ENCODE measurements around the gene ARHGAP25.

ARHGAP25 gene

GRCh38 chr2:68717305-68717661 is 17.3 kb upstream of the ARHGAP25 start:
- DNase-seq (ENCODE audit: low read depth), result no peak

GRCh38 chr2:68719912-68720311 is 14.7 kb upstream of the ARHGAP25 start:
- no peak for DNase-seq (ENCODE audit: low read depth)

GRCh38 chr2:68720665-68721064 is 13.9 kb upstream of the ARHGAP25 start:
- no peak for DNase-seq (ENCODE audit: low read depth)

GRCh38 chr2:68721482-68722101 is 13.0 kb upstream of the ARHGAP25 start:
- no peak for DNase-seq (ENCODE audit: low read depth)

GRCh38 chr2:68722712-68723111 is 11.9 kb upstream of the ARHGAP25 start:
- DNase-seq (ENCODE audit: low read depth), result no peak

- DNase-seq (ENCODE audit: low read depth), result no peak
Observed at GRCh38 chr2:68723181-68723580, 11.4 kb upstream of the ARHGAP25 start.

- no peak for DNase-seq (ENCODE audit: low read depth)
Observed at GRCh38 chr2:68726100-68726499, 8.5 kb upstream of the ARHGAP25 start.

GRCh38 chr2:68726608-68727367 is 7.8 kb upstream of the ARHGAP25 start:
- no peak for DNase-seq (ENCODE audit: low read depth)

GRCh38 chr2:68727683-68728375 is 6.8 kb upstream of the ARHGAP25 start:
- DNase-seq (ENCODE audit: low read depth), result no peak

- no peak for DNase-seq (ENCODE audit: low read depth)
Observed at GRCh38 chr2:68730828-68731227, 3.8 kb upstream of the ARHGAP25 start.

- no peak for DNase-seq (ENCODE audit: low read depth)
Observed at GRCh38 chr2:68732036-68732932, 2.3 kb upstream of the ARHGAP25 start.

GRCh38 chr2:68733365-68733764 is 1.2 kb upstream of the ARHGAP25 start:
- no peak for DNase-seq (ENCODE audit: low read depth)

- DNase-seq (ENCODE audit: low read depth), result no peak
Observed at GRCh38 chr2:68734176-68734575, 435 bp upstream of the ARHGAP25 start.

- no peak for DNase-seq (ENCODE audit: low read depth)
Observed at GRCh38 chr2:68736086-68736485, 1.5 kb downstream of the ARHGAP25 start.

- no peak for DNase-seq (ENCODE audit: low read depth)
Observed at GRCh38 chr2:68737711-68738110, 3.1 kb downstream of the ARHGAP25 start.

- no peak for DNase-seq (ENCODE audit: low read depth)
Observed at GRCh38 chr2:68738906-68739594, 4.4 kb downstream of the ARHGAP25 start.

GRCh38 chr2:68739595-68740399 is 5.2 kb downstream of the ARHGAP25 start:
- DNase-seq (ENCODE audit: low read depth), result no peak

GRCh38 chr2:68740400-68740914 is 5.8 kb downstream of the ARHGAP25 start:
- DNase-seq (ENCODE audit: low read depth), result no peak

GRCh38 chr2:68741238-68741637 is 6.6 kb downstream of the ARHGAP25 start:
- no peak for DNase-seq (ENCODE audit: low read depth)

- no peak for DNase-seq (ENCODE audit: low read depth)
Observed at GRCh38 chr2:68741805-68742306, 7.2 kb downstream of the ARHGAP25 start.

Data from GM04503 (cell line).